Prostate gland (tissue), 2 donors: Measurements from ENCODE around the gene STK16.

Experiments
- CTCF ChIP-seq, 4 experiments: fragments of 200-600 bp in 2 of 4; fragments of 450-650 bp in 2 of 4; sonication (generic) in 2 of 4; IDR thresholded peaks; 1 replicate in 3 of 4; 2 replicates in 1 of 4; pipeline ENCODE4 v1.5.1; 2016 to 2019; ENCODE audit warnings: antibody characterized with exemption in 4 of 4, mild to moderate bottlenecking in 2 of 4, moderate library complexity in 2 of 4
- POLR2A ChIP-seq: fragments of 450-650 bp; IDR thresholded peaks from one replicate; pipeline ENCODE4 v1.6.1; 2016; ENCODE audit warnings: antibody characterized with exemption, mild to moderate bottlenecking

- TF ChIP-seq CTCF (IDR thresholded peaks at IDR 0.05) (no peak), POLR2A (no peak)
Measured at GRCh38 chr2:219254590-219255201, 9.4 kb downstream of the STK16 start.
